ENCODE data around the gene ST6GAL2.

The ST6GAL2 gene

DNA sequence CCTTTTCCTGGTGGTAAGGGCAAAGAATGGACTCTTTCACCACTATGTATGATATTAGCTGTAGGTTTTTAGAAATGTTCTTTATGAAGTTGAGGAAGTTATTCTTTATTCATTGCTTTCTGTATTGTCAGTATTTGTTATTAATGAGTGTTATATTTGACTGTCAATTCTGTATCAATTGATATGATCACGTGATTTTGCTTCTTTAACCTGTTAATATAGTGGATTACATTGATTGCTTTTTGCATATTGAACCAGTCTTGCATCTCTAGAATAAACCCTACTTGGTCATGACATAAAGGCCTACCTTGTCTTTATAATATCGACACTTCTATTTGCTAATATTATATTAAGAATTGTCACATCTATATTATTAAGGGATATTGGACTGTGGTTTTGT is 18.3 kb upstream of the ST6GAL2 start:
- Mint-ChIP-seq H3K9me3 (peaks cover 9% of the 10 kb centered on the region), H3K4me3 (no peak overlapping the region), H3K4me1 (peaks cover 10% of the 10 kb centered on the region), H3K36me3 (ENCODE audit: low read depth) (no peaks in the 10 kb centered on the region), H3K27ac (no peak overlapping the region), H3K27me3 (ENCODE audit: low read depth) (no peaks in the 10 kb centered on the region)
- TF ChIP-seq CTCF (IDR thresholded peaks at IDR 0.05; ENCODE audit: unreplicated experiment in 3 of 3): no peak

DNA sequence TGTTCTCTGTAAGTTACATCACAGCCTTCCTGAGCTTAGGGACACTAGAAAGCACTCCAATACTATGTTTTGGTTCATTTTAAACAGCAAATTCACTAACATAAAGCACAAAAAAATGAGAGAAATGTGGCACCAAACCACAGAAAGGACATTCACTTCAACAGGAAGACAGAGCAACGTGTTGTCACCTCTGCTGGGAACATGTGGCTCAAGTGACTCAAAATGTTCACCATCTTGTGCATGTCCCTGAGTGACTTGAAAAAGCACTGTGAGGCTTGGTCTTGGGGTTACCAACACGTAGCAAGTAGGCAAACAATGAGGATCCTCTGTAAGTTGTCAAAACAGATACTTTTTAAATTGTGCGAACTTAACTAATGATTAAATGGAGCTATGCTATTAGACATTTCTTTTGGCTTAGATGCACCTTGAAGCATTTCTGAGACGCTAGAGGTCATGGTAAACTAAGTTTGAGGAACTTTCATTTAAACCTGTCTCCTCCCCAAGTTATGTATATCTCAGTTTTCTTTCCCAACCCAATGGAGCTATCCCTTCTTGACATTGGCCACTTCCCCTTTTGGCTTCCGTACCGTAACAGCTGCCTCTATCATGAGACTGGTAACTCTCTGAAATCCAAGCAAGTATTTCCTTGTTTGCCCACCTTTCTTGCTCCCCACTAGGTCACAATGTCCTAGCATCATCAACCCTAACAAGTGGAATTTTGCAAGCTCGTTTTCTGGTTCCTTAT is 14.0 kb upstream of the ST6GAL2 start:
- no peak overlapping the region for H3K27ac Mint-ChIP-seq
- no peaks in the 10 kb centered on the region for H3K4me1 Mint-ChIP-seq
- H3K27me3 Mint-ChIP-seq (ENCODE audit: low read depth): no peaks in the 10 kb centered on the region
- H3K9me3 Mint-ChIP-seq: peaks cover 4% of the 10 kb centered on the region
- no peaks in the 10 kb centered on the region for H3K36me3 Mint-ChIP-seq (ENCODE audit: low read depth)
- TF ChIP-seq CTCF (IDR thresholded peaks at IDR 0.05; ENCODE audit: unreplicated experiment in 3 of 3): no peak
- no peak overlapping the region for H3K4me3 Mint-ChIP-seq

DNA sequence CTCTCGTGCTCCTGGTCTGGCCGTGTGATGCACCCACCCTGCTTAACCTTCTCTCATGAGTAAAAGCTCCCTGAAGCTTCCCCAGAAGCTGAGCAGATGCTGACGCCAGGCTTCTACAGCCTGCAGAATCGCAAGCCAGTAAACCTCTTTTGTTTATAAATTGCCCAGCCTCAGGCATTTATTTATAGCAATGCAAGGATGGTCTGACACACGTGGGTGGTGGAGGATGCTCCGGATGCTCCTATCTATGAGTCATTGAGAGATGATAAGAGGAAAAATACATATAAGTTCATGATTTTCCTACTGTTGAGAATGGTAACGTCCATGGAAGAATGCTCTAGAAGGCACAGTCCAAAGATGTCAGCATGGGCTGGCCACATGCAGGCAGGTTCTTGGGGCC is 8.6 kb upstream of the ST6GAL2 start:
- no peaks in the 10 kb centered on the region for H3K27me3 Mint-ChIP-seq (ENCODE audit: low read depth)
- H3K36me3 Mint-ChIP-seq (ENCODE audit: low read depth): no peaks in the 10 kb centered on the region
- peaks cover 8% of the 10 kb centered on the region for H3K9me3 Mint-ChIP-seq
- TF ChIP-seq CTCF (IDR thresholded peaks at IDR 0.05; ENCODE audit: unreplicated experiment in 3 of 3): no peak
- H3K4me1 Mint-ChIP-seq: no peaks in the 10 kb centered on the region
- H3K4me3 Mint-ChIP-seq: no peak overlapping the region
- no peak overlapping the region for H3K27ac Mint-ChIP-seq

- TF ChIP-seq CTCF (IDR thresholded peaks at IDR 0.05; ENCODE audit: unreplicated experiment in 3 of 3): no peak
Measured at GRCh38 chr2:106892048-106892447, 6.1 kb upstream of the ST6GAL2 start.

GRCh38 chr2:106890606-106891005 is 4.6 kb upstream of the ST6GAL2 start:
- Mint-ChIP-seq H3K4me1 (no peaks in the 10 kb centered on the region), H3K9me3 (peaks cover 8% of the 10 kb centered on the region), H3K27me3 (ENCODE audit: low read depth) (peaks cover 11% of the 10 kb centered on the region), H3K27ac (no peak overlapping the region), H3K36me3 (ENCODE audit: low read depth) (no peaks in the 10 kb centered on the region), H3K4me3 (no peak overlapping the region)
- no peak for TF ChIP-seq CTCF (IDR thresholded peaks at IDR 0.05; ENCODE audit: unreplicated experiment in 3 of 3)

More at GRCh38 chr2:106892048-106892447, 6.1 kb upstream of the ST6GAL2 start:
- Mint-ChIP-seq H3K9me3 (peaks cover 8% of the 10 kb centered on the region), H3K27me3 (ENCODE audit: low read depth) (peaks cover 7% of the 10 kb centered on the region), H3K36me3 (ENCODE audit: low read depth) (no peaks in the 10 kb centered on the region), H3K4me1 (no peaks in the 10 kb centered on the region), H3K4me3 (no peak overlapping the region), H3K27ac (no peak overlapping the region)

Measured in nephron (organoid).